Ascending aorta (tissue), 2 donors: Measurements from ENCODE around the gene SYNPR. TPM values are rescaled to one million over a fixed set of nuclear protein-coding genes. Genes with fewer than 3 reads are reported as not detected.

Experiments
- DNase-seq, 2 donors: peaks; one replicate each; pipeline ENCODE4 v3.0.0-alpha.2; 2019; ENCODE audit warnings: low spot score in 2 of 2
- H3K27ac ChIP-seq, 2 donors: fragments of 200-600 bp; sonication (generic); one replicate each; pipeline ENCODE4 v1.5.1; 2016 to 2017; ENCODE audit warnings: mild to moderate bottlenecking in 1 of 2
- H3K27me3 ChIP-seq: fragments of 200-600 bp; sonication (generic); one replicate; pipeline ENCODE4 v1.5.1; 2017
- H3K36me3 ChIP-seq, 2 donors: fragments of 200-600 bp; sonication (generic); one replicate each; pipeline ENCODE4 v1.5.1; 2016
- H3K4me1 ChIP-seq, 2 donors: fragments of 200-600 bp; sonication (generic); one replicate each; pipeline ENCODE4 v1.5.1; 2016 to 2017; ENCODE audit warnings: mild to moderate bottlenecking in 1 of 2
- H3K4me3 ChIP-seq, 2 donors: fragments of 200-600 bp; sonication (generic); one replicate each; pipeline ENCODE4 v1.5.1; 2016 to 2017; ENCODE audit warnings: mild to moderate bottlenecking in 1 of 2
- H3K9me3 ChIP-seq, 2 donors: fragments of 200-600 bp; sonication (generic); one replicate each; pipeline ENCODE4 v1.5.1; 2016
- CTCF ChIP-seq, 3 experiments: fragments of 200-600 bp in 2 of 3; fragments of 450-650 bp in 1 of 3; sonication (generic) in 2 of 3; IDR thresholded peaks; one replicate each; pipeline ENCODE4 v1.5.1; 2016 to 2019; ENCODE audit warnings: antibody characterized with exemption in 3 of 3, mild to moderate bottlenecking in 1 of 3, moderate library complexity in 1 of 3
- intact Hi-C: fragments of 100-400 bp; cut with DNase I; formaldehyde crosslinking; loops from one replicate; pipeline ENCODE4 v1.15.1; 2023
- total RNA-seq: library from RNA; depleted of rRNA; stranded (reverse); fragments of >200 nt; gene quantifications from one replicate; pipeline ENCODE4 v1.1.0, GENCODE V29; 2016

Gene SYNPR
- total RNA-seq, 1 donor from 2014 or later: not detected

- no peak overlapping the region for H3K4me3 ChIP-seq
- no peak overlapping the region for H3K27ac ChIP-seq
- H3K27me3 ChIP-seq: no peaks in the 10 kb centered on the region
- H3K36me3 ChIP-seq: no peaks in the 10 kb centered on the region
- no peak for DNase-seq
- intact Hi-C loops: no loop called here
- no peaks in the 10 kb centered on the region for H3K4me1 ChIP-seq
- H3K9me3 ChIP-seq: no peaks in the 10 kb centered on the region
- no peak for TF ChIP-seq CTCF (IDR thresholded peaks at IDR 0.05)
These were observed 172.7 kb downstream of the SYNPR start for GRCh38 chr3:63450634-63451363.

- H3K36me3 ChIP-seq: no peaks in the 10 kb centered on the region
- H3K4me1 ChIP-seq: no peaks in the 10 kb centered on the region
- H3K9me3 ChIP-seq: no peaks in the 10 kb centered on the region
- no peak for TF ChIP-seq CTCF (IDR thresholded peaks at IDR 0.05)
- H3K27me3 ChIP-seq: no peaks in the 10 kb centered on the region
- no peak overlapping the region for H3K27ac ChIP-seq
- H3K4me3 ChIP-seq: no peak overlapping the region
- intact Hi-C loops: no loop called here
- no peak for DNase-seq
These were observed 178.8 kb downstream of the SYNPR start for GRCh38 chr3:63456901-63457300.

GRCh38 chr3:63458405-63458804 is 180.3 kb downstream of the SYNPR start:
- Histone ChIP-seq H3K4me1 (no peaks in the 10 kb centered on the region), H3K9me3 (no peaks in the 10 kb centered on the region), H3K36me3 (no peaks in the 10 kb centered on the region), H3K4me3 (no peak overlapping the region), H3K27ac (no peak overlapping the region), H3K27me3 (no peaks in the 10 kb centered on the region)
- intact Hi-C loops: no loop called here
- DNase-seq: no peak
- TF ChIP-seq CTCF (IDR thresholded peaks at IDR 0.05): no peak

GRCh38 chr3:63462732-63463131 is 184.6 kb downstream of the SYNPR start:
- no peak for TF ChIP-seq CTCF (IDR thresholded peaks at IDR 0.05)
- intact Hi-C loops: no loop called here
- no peaks in the 10 kb centered on the region for H3K9me3 ChIP-seq

GRCh38 chr3:63467392-63467791 is 189.3 kb downstream of the SYNPR start:
- TF ChIP-seq CTCF (IDR thresholded peaks at IDR 0.05): no peak
- intact Hi-C loops: no loop called here
- Histone ChIP-seq H3K9me3 (no peaks in the 10 kb centered on the region), H3K4me1 (no peaks in the 10 kb centered on the region), H3K27ac (no peak overlapping the region), H3K4me3 (no peak overlapping the region), H3K36me3 (no peaks in the 10 kb centered on the region), H3K27me3 (no peaks in the 10 kb centered on the region)
- DNase-seq: no peak

More at GRCh38 chr3:63462732-63463131, 184.6 kb downstream of the SYNPR start:
- DNase-seq: no peak
- Histone ChIP-seq H3K36me3 (no peaks in the 10 kb centered on the region), H3K27ac (no peak overlapping the region), H3K4me1 (no peaks in the 10 kb centered on the region), H3K4me3 (no peak overlapping the region), H3K27me3 (no peaks in the 10 kb centered on the region)
